SK-N-SH (cell line): Measurements from ENCODE around the gene RASSF8. TPM values are rescaled to one million over a fixed set of nuclear protein-coding genes. Genes with fewer than 3 reads are reported as not detected.

Source experiments
- CTCF ChIA-PET: fragments of 300-600, 350-600 bp; formaldehyde crosslinking; extraction: SDS; loops from one replicate; lab custom pipeline; 2021; lab: Yijun Ruan, JAX
- POLR2A ChIA-PET: fragments of 350-600 bp; sonication (Branson Sonifier 250); formaldehyde crosslinking; extraction: SDS; loops from one replicate; lab custom pipeline; 2020; ENCODE audit warnings: antibody characterized with exemption, inconsistent platforms; lab: Yijun Ruan, JAX
- DNase-seq: peaks from one replicate; pipeline ENCODE4 v3.0.0; 2012
- H2AFZ ChIP-seq: fragments of 200-600 bp; sonication (generic); 2 replicates; pipeline ENCODE4 v1.8.1; 2016; ENCODE audit warnings: antibody characterized with exemption, mild to moderate bottlenecking, low read depth
- H3F3A ChIP-seq: fragments of 200-600 bp; sonication (generic); replicated peaks from 2 replicates; pipeline ENCODE3; 2016; ENCODE audit warnings: antibody characterized with exemption, mild to moderate bottlenecking; ENCODE audit not compliant: insufficient read depth
- H3K27ac ChIP-seq, 2 experiments: fragments of 200-500 bp in 1 of 2; fragments of 200-600 bp in 1 of 2; sonication (Bioruptor generic) in 1 of 2; sonication (generic), shearing (Covaris generic) in 1 of 2; 2 replicates each; pipeline versions ENCODE4 v1.5.1 to v1.6.1; 2014 to 2016; ENCODE audit warnings: low read depth in 2 of 2, inconsistent platforms in 1 of 2, low read length in 1 of 2, mild to moderate bottlenecking in 1 of 2, mixed read lengths in 1 of 2
- H3K27me3 ChIP-seq: fragments of 200-600 bp; sonication (generic), shearing (Covaris generic); 2 replicates; pipeline ENCODE4 v1.6.1; 2016; ENCODE audit warnings: mixed run types; ENCODE audit not compliant: insufficient read depth
- H3K36me3 ChIP-seq, 2 experiments: fragments of 200-500 bp in 1 of 2; fragments of 200-600 bp in 1 of 2; sonication (Bioruptor generic) in 1 of 2; sonication (generic) in 1 of 2; replicated peaks in 1 of 2; 2 replicates each; pipeline versions ENCODE3 to v1.5.1; 2014 to 2016; ENCODE audit warnings: low read length in 1 of 2, mild to moderate bottlenecking in 1 of 2; ENCODE audit not compliant: insufficient read depth in 2 of 2, control insufficient read depth in 1 of 2
- H3K4me1 ChIP-seq, 2 experiments: fragments of 200-500 bp in 1 of 2; fragments of 200-600 bp in 1 of 2; sonication (Bioruptor generic) in 1 of 2; sonication (generic), shearing (Covaris generic) in 1 of 2; 2 replicates each; pipeline versions ENCODE4 v1.5.1 to v1.6.1; 2014 to 2016; ENCODE audit warnings: low read depth in 1 of 2, low read length in 1 of 2, mixed run types in 1 of 2; ENCODE audit not compliant: insufficient read depth in 2 of 2, control insufficient read depth in 1 of 2
- H3K4me2 ChIP-seq: fragments of 200-600 bp; sonication (generic), shearing (Covaris generic); 2 replicates; pipeline ENCODE4 v1.6.1; 2017; ENCODE audit warnings: mixed run types
- H3K4me3 ChIP-seq, 2 experiments: fragments of 200-500 bp in 1 of 2; fragments of 200-600 bp in 1 of 2; sonication (Bioruptor generic) in 1 of 2; sonication (generic), shearing (Covaris generic) in 1 of 2; 2 replicates each; pipeline versions ENCODE4 v1.5.1 to v1.8.1; 2014 to 2016; ENCODE audit warnings: low read depth in 2 of 2, inconsistent platforms in 1 of 2, low read length in 1 of 2, mild to moderate bottlenecking in 1 of 2, mixed read lengths in 1 of 2, moderate library complexity in 1 of 2
- H3K79me2 ChIP-seq: fragments of 200-600 bp; sonication (generic); 2 replicates; pipeline ENCODE4 v1.8.1; 2017; ENCODE audit warnings: mild to moderate bottlenecking; ENCODE audit not compliant: insufficient read depth
- H3K9ac ChIP-seq: fragments of 200-600 bp; sonication (generic); 2 replicates; pipeline ENCODE4 v1.6.1; 2017; ENCODE audit warnings: mixed run types
- H3K9me2 ChIP-seq: fragments of 200-600 bp; sonication (generic); 2 replicates; pipeline ENCODE4 v1.6.1; 2017; ENCODE audit warnings: mixed run types
- H3K9me3 ChIP-seq: fragments of 200-600 bp; sonication (generic); 2 replicates; pipeline ENCODE4 v1.6.1; 2017; ENCODE audit warnings: mixed run types, mild to moderate bottlenecking, moderate library complexity
- H4K20me1 ChIP-seq: fragments of 200-600 bp; sonication (generic); 2 replicates; pipeline ENCODE4 v1.6.1; 2017; ENCODE audit warnings: mild to moderate bottlenecking, mixed run types; ENCODE audit not compliant: insufficient read depth
- CHD2 ChIP-seq: fragments of 150-350 bp; IDR thresholded peaks from 2 replicates; pipeline ENCODE4 v1.6.1; 2018; ENCODE audit warnings: low read length; ENCODE audit not compliant: partially characterized antibody
- ELF1 ChIP-seq: IDR thresholded peaks from 2 replicates; pipeline ENCODE4 v1.4.0; 2012
- EP300 ChIP-seq, 2 experiments: IDR thresholded peaks; 2 replicates each; pipeline versions ENCODE4 v1.4.0 to v1.6.1; 2012; ENCODE audit warnings: borderline replicate concordance in 1 of 2, low read depth in 1 of 2, low read length in 1 of 2
- FOSL2 ChIP-seq: IDR thresholded peaks from 2 replicates; pipeline ENCODE4 v1.4.0; 2012; ENCODE audit warnings: low read depth, mild to moderate bottlenecking, moderate library complexity, borderline replicate concordance
- FOXM1 ChIP-seq: IDR thresholded peaks from 2 replicates; pipeline ENCODE4 v1.4.0; 2012; ENCODE audit warnings: low read depth, mild to moderate bottlenecking
- GATA2 ChIP-seq: sonication (generic); formaldehyde crosslinking; IDR thresholded peaks from 2 replicates; pipeline ENCODE4 v1.5.0; 2020; ENCODE audit warnings: mild to moderate bottlenecking, missing genetic modification reagents
- JUND ChIP-seq: IDR thresholded peaks from 2 replicates; pipeline ENCODE4 v1.4.0; 2012
- MAX ChIP-seq: IDR thresholded peaks from 2 replicates; pipeline ENCODE4 v1.4.0; 2012; ENCODE audit warnings: low read depth
- MEF2A ChIP-seq: IDR thresholded peaks from 2 replicates; pipeline ENCODE4 v1.4.0; 2012; ENCODE audit warnings: low read depth, borderline replicate concordance
- NRF1 ChIP-seq: IDR thresholded peaks from 2 replicates; pipeline ENCODE4 v1.6.1; 2012; ENCODE audit warnings: low read depth, mild to moderate bottlenecking, low read length
- PBX3 ChIP-seq: IDR thresholded peaks from 2 replicates; pipeline ENCODE4; 2012
- RAD21 ChIP-seq: IDR thresholded peaks from 2 replicates; pipeline ENCODE4 v1.6.1; 2012; ENCODE audit warnings: mild to moderate bottlenecking, low read length
- REST ChIP-seq: IDR thresholded peaks from 2 replicates; pipeline ENCODE4 v1.6.1; 2012; ENCODE audit warnings: mild to moderate bottlenecking, low read depth, low read length, moderate library complexity
- TCF12 ChIP-seq: IDR thresholded peaks from 2 replicates; pipeline ENCODE4 v1.4.0; 2012
- USF1 ChIP-seq: IDR thresholded peaks from 2 replicates; pipeline ENCODE4 v1.4.0; 2012; ENCODE audit warnings: low read depth, borderline replicate concordance
- YY1 ChIP-seq: IDR thresholded peaks from 2 replicates; pipeline ENCODE4 v1.4.0; 2012; ENCODE audit warnings: low read depth, mild to moderate bottlenecking
- WGBS: methylation state at CpG from one replicate; pipeline ENCODE4 v1.1.6; 2017; ENCODE audit warnings: low lambda C conversion rate; 5-methylcytosine and 5-hydroxymethylcytosine counted together
- polyA plus RNA-seq, 3 experiments: library from polyadenylated mRNA; depleted of rRNA; stranded (reverse); fragments of >200 nt; gene quantifications; 2 replicates each; pipeline ENCODE4 v1.2.3, GENCODE V29; 2012

RASSF8 gene
- polyA plus RNA-seq, 1 of the 3 experiments (the other 2 are of a cell fraction) = 15.3 TPM

GRCh38 chr12:25980035-25980434, 21.6 kb downstream of the RASSF8 start:
- Histone ChIP-seq H3K4me2 (no peak overlapping the region), H3K9me2 (no peaks in the 10 kb centered on the region), H3F3A (no peaks in the 10 kb centered on the region), H3K4me3 (no peak overlapping the region), H3K36me3 (peaks cover 0 to 3% of the 10 kb centered on the region in 2 experiments), H2AFZ (no peak overlapping the region), H3K27ac (no peak overlapping the region), H3K79me2 (peaks cover 100% of the 10 kb centered on the region), H3K4me1 (peaks cover 0 to 37% of the 10 kb centered on the region in 2 experiments; a peak in 2 of 4 replicates), H3K27me3 (no peaks in the 10 kb centered on the region), H4K20me1 (peaks cover 97% of the 10 kb centered on the region), H3K9ac (no peak overlapping the region), H3K9me3 (no peaks in the 10 kb centered on the region)
- 95% methylated on average over 4 of the region's 4 CpGs for WGBS
- CTCF ChIA-PET = interaction anchor here (1.1 to 1.2 kb wide), 2 partner anchors 8 to 12 kb away, joined by 3 to 6 read pairs; no protein-coding TSS in a partner anchor
- DNase-seq = no peak
- POLR2A ChIA-PET = no interaction called here
- TF ChIP-seq TCF12 (no peak), MEF2A (no peak), YY1 (no peak), JUND (no peak), CHD2 (no peak), USF1 (no peak), RAD21 (no peak)

GRCh38 chr12:25981597-25981996, 23.1 kb downstream of the RASSF8 start:
- POLR2A ChIA-PET = no interaction called here
- Histone ChIP-seq H3K9ac (no peak overlapping the region), H3K27me3 (no peaks in the 10 kb centered on the region), H2AFZ (no peak overlapping the region), H3K4me1 (peaks cover 0 to 38% of the 10 kb centered on the region in 2 experiments; a peak in 2 of 4 replicates), H3K36me3 (peaks cover 0 to 3% of the 10 kb centered on the region in 2 experiments), H3K4me2 (no peak overlapping the region), H3K27ac (no peak overlapping the region), H3K9me2 (no peaks in the 10 kb centered on the region), H3K9me3 (no peaks in the 10 kb centered on the region), H4K20me1 (peaks cover 97% of the 10 kb centered on the region), H3F3A (no peaks in the 10 kb centered on the region), H3K4me3 (no peak overlapping the region), H3K79me2 (peaks cover 100% of the 10 kb centered on the region)
- CTCF ChIA-PET = interaction anchor here (0.6 kb wide), 1 partner anchor 454 kb away, joined by 3 read pairs; no protein-coding TSS in a partner anchor
- no peak for TF ChIP-seq FOSL2
- TF ChIP-seq EP300 (IDR thresholded peaks at IDR 0.05; ENCODE audit: borderline replicate concordance in 1 of 2, low read depth in 1 of 2, low read length in 1 of 2) = no peak
- TF ChIP-seq NRF1 = no peak
- no peak for TF ChIP-seq CHD2
- TF ChIP-seq REST = no peak
- no peak for TF ChIP-seq RAD21
- no peak for TF ChIP-seq PBX3
- TF ChIP-seq GATA2 (CRISPR knock-in tag) = no peak
- no peak for TF ChIP-seq FOXM1
- TF ChIP-seq ELF1 = no peak
- TF ChIP-seq MAX = no peak
- no peak for TF ChIP-seq JUND
- WGBS = 91% methylated on average over 3 of the region's 3 CpGs
- no peak for DNase-seq
